Inflammatory macrophage treated with lipopolysaccharide for 4 hours (primary cell): ENCODE measurements around the gene CDCA3.
"Not testable (repeated sequence)": the region's sequence is repeated elsewhere in the genome, so short reads cannot be mapped to it uniquely, and the experiment has no call there.

Source experiments
- DNase-seq: peaks from one replicate; pipeline ENCODE4 v3.0.0-alpha.2; 2020

CDCA3 gene

GRCh38 chr12:6872073-6873048 is 21.3 kb upstream of the CDCA3 start:
- peak; percentile 70 for DNase-seq

- DNase-seq = no peak
These were observed 20.2 kb upstream of the CDCA3 start for GRCh38 chr12:6871052-6871957.

- DNase-seq = not testable (repeated sequence)
These were observed 19.2 kb upstream of the CDCA3 start for GRCh38 chr12:6870304-6870703.

GRCh38 chr12:6869049-6870021 is 18.2 kb upstream of the CDCA3 start:
- peak; percentile 58 for DNase-seq

GRCh38 chr12:6868211-6869048 is 17.3 kb upstream of the CDCA3 start:
- peak; percentile 35 for DNase-seq

GRCh38 chr12:6867413-6868210 is 16.5 kb upstream of the CDCA3 start, which contains the start of gene TPI1:
Gene TPI1 (plus strand): TSS chr12:6867531. CDS start chr12:6867567, 36 bp downstream.
- DNase-seq = peak; percentile 85

- DNase-seq = peak; percentile 65
These were observed 15.9 kb upstream of the CDCA3 start for GRCh38 chr12:6866920-6867412.

- DNase-seq = no peak
These were observed 15.3 kb upstream of the CDCA3 start for GRCh38 chr12:6866163-6866919.

- not testable (repeated sequence) for DNase-seq
These were observed 14.2 kb upstream of the CDCA3 start for GRCh38 chr12:6865307-6865706.

GRCh38 chr12:6863586-6864321 is 12.7 kb upstream of the CDCA3 start:
- DNase-seq = no peak

GRCh38 chr12:6863033-6863432 is 11.9 kb upstream of the CDCA3 start:
- DNase-seq = no peak

- no peak for DNase-seq
These were observed 10.3 kb upstream of the CDCA3 start for GRCh38 chr12:6861391-6861790.

GRCh38 chr12:6860942-6861341 is 9.9 kb upstream of the CDCA3 start:
- no peak for DNase-seq

GRCh38 chr12:6860116-6860515 is 9.0 kb upstream of the CDCA3 start:
- no peak for DNase-seq

GRCh38 chr12:6858799-6859198 is 7.7 kb upstream of the CDCA3 start:
- DNase-seq = no peak

- DNase-seq = no peak
These were observed 4.2 kb upstream of the CDCA3 start for GRCh38 chr12:6855322-6855721.

GRCh38 chr12:6854036-6854435 is 3.0 kb upstream of the CDCA3 start:
- no peak for DNase-seq

- DNase-seq = no peak
These were observed 2.5 kb upstream of the CDCA3 start for GRCh38 chr12:6853626-6854025.
